GM18870 (cell line): ENCODE data around the gene ZC3H13.
"Not testable (repeated sequence)": the region's sequence is repeated elsewhere in the genome, so short reads cannot be mapped to it uniquely, and the experiment has no call there.

ENCODE experiments used
- ATAC-seq: cut with Tn5 transposase; IDR thresholded peaks from one replicate; pipeline ENCODE4 v1.9.1; 2021; ENCODE audit warnings: moderate library complexity; ENCODE audit not compliant: unreplicated experiment

The ZC3H13 gene

GRCh38 chr13:46010148-46010547, 42.4 kb downstream of the ZC3H13 start:
- ATAC-seq: no peak

- no peak for ATAC-seq
Measured at GRCh38 chr13:46008631-46009030, 43.9 kb downstream of the ZC3H13 start.

GRCh38 chr13:46006688-46007452, 45.7 kb downstream of the ZC3H13 start:
- ATAC-seq: no peak

- ATAC-seq: no peak
Measured at GRCh38 chr13:46004491-46004890, 48.1 kb downstream of the ZC3H13 start.

GRCh38 chr13:45996631-45997030, 55.9 kb downstream of the ZC3H13 start:
- no peak for ATAC-seq

GRCh38 chr13:45995245-45995644, 57.3 kb downstream of the ZC3H13 start:
- ATAC-seq: no peak

- ATAC-seq: no peak
Measured at GRCh38 chr13:45994752-45995151, 57.8 kb downstream of the ZC3H13 start.

GRCh38 chr13:45989607-45990006, 62.9 kb downstream of the ZC3H13 start:
- no peak for ATAC-seq

GRCh38 chr13:45981127-45981526, 71.4 kb downstream of the ZC3H13 start:
- not testable (repeated sequence) for ATAC-seq

- no peak for ATAC-seq
Measured at GRCh38 chr13:45975337-45975736, 77.2 kb downstream of the ZC3H13 start.

- ATAC-seq: no peak
Measured at GRCh38 chr13:45974500-45974899, 78.0 kb downstream of the ZC3H13 start.

- ATAC-seq: no peak
Measured at GRCh38 chr13:45967589-45967988, 85.0 kb downstream of the ZC3H13 start.

- no peak for ATAC-seq
Measured at GRCh38 chr13:45966715-45967114, 85.8 kb downstream of the ZC3H13 start.

- no peak for ATAC-seq
Measured at GRCh38 chr13:45961468-45961867, 91.1 kb downstream of the ZC3H13 start.

GRCh38 chr13:45954836-45955800, 97.4 kb downstream of the ZC3H13 start:
- no peak for ATAC-seq

GRCh38 chr13:45953082-45953481, 99.5 kb downstream of the ZC3H13 start:
- no peak for ATAC-seq

- no peak for ATAC-seq
Measured at GRCh38 chr13:45951724-45952123, 100.8 kb downstream of the ZC3H13 start.

- ATAC-seq: no peak
Measured at GRCh38 chr13:45951166-45951565, 101.4 kb downstream of the ZC3H13 start.

GRCh38 chr13:45950386-45951000, 102.1 kb downstream of the ZC3H13 start:
- no peak for ATAC-seq

- no peak for ATAC-seq
Measured at GRCh38 chr13:45949161-45949560, 103.4 kb downstream of the ZC3H13 start.

- no peak for ATAC-seq
Measured at GRCh38 chr13:45943965-45944364, 108.6 kb downstream of the ZC3H13 start.
